GM21381 (cell line): Measurements from ENCODE around the gene DLGAP1.

ENCODE experiments used
- ATAC-seq: cut with Tn5 transposase; IDR thresholded peaks from one replicate; pipeline ENCODE4 v1.9.1; 2021; ENCODE audit warnings: mild to moderate bottlenecking, moderate library complexity; ENCODE audit not compliant: unreplicated experiment

Gene DLGAP1

GRCh38 chr18:3578621-3579020, 876.5 kb downstream of the DLGAP1 start:
- no peak for ATAC-seq

- ATAC-seq, result no peak
These were observed 877.7 kb downstream of the DLGAP1 start for GRCh38 chr18:3577281-3577855.

GRCh38 chr18:3572761-3573160, 882.3 kb downstream of the DLGAP1 start:
- no peak for ATAC-seq

- no peak for ATAC-seq
These were observed 888.3 kb downstream of the DLGAP1 start for GRCh38 chr18:3566851-3567250.

- no peak for ATAC-seq
These were observed 894.4 kb downstream of the DLGAP1 start for GRCh38 chr18:3560755-3561154.

- no peak for ATAC-seq
These were observed 900.2 kb downstream of the DLGAP1 start for GRCh38 chr18:3554811-3555427.

- ATAC-seq, result no peak
These were observed 901.0 kb downstream of the DLGAP1 start for GRCh38 chr18:3554091-3554601.

GRCh38 chr18:3552305-3552704, 902.8 kb downstream of the DLGAP1 start:
- no peak for ATAC-seq

GRCh38 chr18:3547891-3548615, 907.1 kb downstream of the DLGAP1 start:
- no peak for ATAC-seq

- ATAC-seq, result no peak
These were observed 909.0 kb downstream of the DLGAP1 start for GRCh38 chr18:3546106-3546505.

- ATAC-seq, result no peak
These were observed 910.6 kb downstream of the DLGAP1 start for GRCh38 chr18:3544537-3544936.

GRCh38 chr18:3541549-3542386, 913.3 kb downstream of the DLGAP1 start:
- peak; percentile 73 for ATAC-seq

- no peak for ATAC-seq
These were observed 914.1 kb downstream of the DLGAP1 start for GRCh38 chr18:3540805-3541548.

- ATAC-seq, result no peak
These were observed 916.0 kb downstream of the DLGAP1 start for GRCh38 chr18:3538954-3539617.

GRCh38 chr18:3538456-3538855, 916.7 kb downstream of the DLGAP1 start:
- ATAC-seq, result no peak

- ATAC-seq, result no peak
These were observed 924.3 kb downstream of the DLGAP1 start for GRCh38 chr18:3530807-3531206.

- ATAC-seq, result no peak
These were observed 925.5 kb downstream of the DLGAP1 start for GRCh38 chr18:3529601-3530000.

GRCh38 chr18:3529077-3529476, 926.0 kb downstream of the DLGAP1 start:
- ATAC-seq, result no peak

- ATAC-seq, result no peak
These were observed 926.9 kb downstream of the DLGAP1 start for GRCh38 chr18:3528231-3528630.
